RWPE1 (cell line): ENCODE results near the gene TSPAN31.
A peak's percentile ranks its signal among the peaks of the same experiment; 100 is the strongest.

ENCODE experiments used
- CTCF ChIA-PET: fragments of 350-600 bp; sonication (Branson Sonifier 250); formaldehyde crosslinking; extraction: SDS; loops from one replicate; lab custom pipeline; 2021; lab: Yijun Ruan, JAX
- POLR2A ChIA-PET: fragments of 400-600 bp; formaldehyde crosslinking; extraction: SDS; loops from one replicate; lab custom pipeline; 2020; ENCODE audit warnings: antibody characterized with exemption; ENCODE audit not compliant: low non-redundant PET; lab: Yijun Ruan, JAX
- DNase-seq: peaks from one replicate; pipeline ENCODE4 v3.0.0; 2012; ENCODE audit warnings: low spot score
- H3K27ac ChIP-seq: fragments of 450-650 bp; 2 replicates; pipeline ENCODE4 v1.5.1; 2017
- TF ChIP-seq, protein P1 (sequence below): fragments of 450-650 bp; conservative IDR thresholded peaks from 2 replicates; pipeline ENCODE4 v1.5.1; 2017; ENCODE audit warnings: low read depth, mild to moderate bottlenecking

The TSPAN31 gene

DNA sequence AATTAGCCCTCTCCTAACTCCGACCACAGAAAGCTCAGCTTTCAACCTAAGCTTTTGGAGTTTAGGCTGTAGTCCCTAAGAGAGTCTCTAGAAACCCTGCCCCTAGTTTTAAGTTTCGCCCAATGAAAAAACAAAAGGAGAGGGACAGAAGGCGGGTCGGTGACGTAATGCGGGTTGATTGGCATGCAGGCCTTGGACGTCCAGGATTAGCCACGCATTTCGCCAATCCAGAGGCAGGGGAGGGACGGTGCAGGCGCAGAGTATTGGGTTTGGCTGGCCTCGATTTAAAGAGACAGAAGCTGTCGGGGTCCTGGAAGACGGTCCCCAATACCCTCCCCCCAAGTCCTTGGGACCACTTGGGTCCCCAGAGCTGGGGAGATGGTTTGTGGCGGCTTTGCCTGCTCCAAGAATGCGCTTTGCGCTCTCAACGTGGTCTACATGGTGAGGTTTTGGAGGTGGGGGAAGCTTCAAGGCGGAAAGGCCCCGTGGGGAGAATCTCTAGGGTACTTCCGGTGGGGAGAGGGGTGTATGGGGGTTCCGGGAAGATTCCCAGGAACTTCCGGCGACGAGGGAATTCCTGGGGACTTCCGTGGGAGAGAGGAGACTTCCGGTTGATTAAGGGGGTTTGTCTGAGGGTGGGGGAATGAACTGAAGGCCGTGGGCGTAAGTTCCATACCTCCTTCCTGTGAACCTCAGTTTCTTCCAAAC is at the start of gene TSPAN31:
TSPAN31 (plus strand) TSS at position 263 of the 708 bp plus-strand sequence; CDS start at position 379, 116 bp downstream.
- peak; percentile 97 for DNase-seq
- peak within 1 kb of the TSS; percentile 92 for H3K27ac ChIP-seq
- ChIA-PET CTCF (interaction anchor here (0.5 to 2.5 kb wide), 3 partner anchors 19 to 111 kb away, joined by 3 to 14 read pairs (median 3); no protein-coding TSS in a partner anchor), POLR2A (interaction anchor here (0.5 to 0.7 kb wide), 3 partner anchors 88 to 227 kb away, joined by 5 read pairs; no protein-coding TSS in a partner anchor)
- TF ChIP-seq, protein P1, sequence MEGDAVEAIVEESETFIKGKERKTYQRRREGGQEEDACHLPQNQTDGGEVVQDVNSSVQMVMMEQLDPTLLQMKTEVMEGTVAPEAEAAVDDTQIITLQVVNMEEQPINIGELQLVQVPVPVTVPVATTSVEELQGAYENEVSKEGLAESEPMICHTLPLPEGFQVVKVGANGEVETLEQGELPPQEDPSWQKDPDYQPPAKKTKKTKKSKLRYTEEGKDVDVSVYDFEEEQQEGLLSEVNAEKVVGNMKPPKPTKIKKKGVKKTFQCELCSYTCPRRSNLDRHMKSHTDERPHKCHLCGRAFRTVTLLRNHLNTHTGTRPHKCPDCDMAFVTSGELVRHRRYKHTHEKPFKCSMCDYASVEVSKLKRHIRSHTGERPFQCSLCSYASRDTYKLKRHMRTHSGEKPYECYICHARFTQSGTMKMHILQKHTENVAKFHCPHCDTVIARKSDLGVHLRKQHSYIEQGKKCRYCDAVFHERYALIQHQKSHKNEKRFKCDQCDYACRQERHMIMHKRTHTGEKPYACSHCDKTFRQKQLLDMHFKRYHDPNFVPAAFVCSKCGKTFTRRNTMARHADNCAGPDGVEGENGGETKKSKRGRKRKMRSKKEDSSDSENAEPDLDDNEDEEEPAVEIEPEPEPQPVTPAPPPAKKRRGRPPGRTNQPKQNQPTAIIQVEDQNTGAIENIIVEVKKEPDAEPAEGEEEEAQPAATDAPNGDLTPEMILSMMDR: no peak

GRCh38 chr12:57695770-57696432 is 48.9 kb upstream of the TSPAN31 start:
- CTCF ChIA-PET: no interaction called here
- POLR2A ChIA-PET: no interaction called here

GRCh38 chr12:57697076-57697475 is 47.8 kb upstream of the TSPAN31 start:
- ChIA-PET CTCF (no interaction called here), POLR2A (no interaction called here)
- no peak overlapping the region for H3K27ac ChIP-seq
- TF ChIP-seq, protein P1: no peak
- no peak for DNase-seq

More at GRCh38 chr12:57695770-57696432, 48.9 kb upstream of the TSPAN31 start:
- no peak for DNase-seq
- TF ChIP-seq, protein P1: no peak
- no peak overlapping the region for H3K27ac ChIP-seq

DNA sequence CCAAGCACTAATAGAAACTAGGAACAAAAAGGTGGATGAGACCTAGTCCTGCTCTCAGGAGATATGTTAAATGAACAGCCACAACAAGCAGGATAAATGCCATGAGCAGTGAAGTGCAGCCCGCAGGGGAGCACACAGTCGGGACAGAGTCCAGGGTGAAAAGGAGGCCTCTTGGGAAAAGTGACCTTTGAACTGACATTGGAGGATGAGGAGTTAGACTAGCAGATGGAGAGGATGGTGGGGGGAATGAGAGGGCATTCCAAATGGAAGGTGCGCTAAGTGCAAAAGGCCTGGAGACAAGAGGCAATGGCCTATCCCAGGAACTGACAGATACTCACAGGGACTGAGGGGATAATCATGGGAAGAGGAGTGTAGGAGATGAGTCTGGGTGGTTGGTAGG is 46.4 kb upstream of the TSPAN31 start:
- POLR2A ChIA-PET: no interaction called here
- CTCF ChIA-PET: no interaction called here

DNA sequence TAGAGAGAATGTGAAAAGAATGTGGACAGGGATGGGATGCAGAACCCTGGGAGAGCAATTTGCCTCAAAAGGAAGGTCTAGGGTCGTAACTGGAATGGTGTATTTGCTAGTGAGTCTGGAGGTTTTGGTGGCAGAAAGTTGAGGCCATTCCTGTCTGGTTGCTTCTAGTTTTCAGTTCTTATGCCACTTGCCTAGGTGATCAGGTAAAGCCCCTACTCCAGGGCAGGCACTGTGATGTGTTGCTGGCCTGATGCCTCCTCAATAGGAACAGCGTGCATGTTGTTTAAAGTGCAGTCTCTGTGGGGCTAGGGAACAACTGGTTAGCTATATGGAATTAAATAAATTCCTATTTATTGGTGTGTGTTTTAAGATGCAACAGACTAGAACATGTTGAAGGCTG is 44.5 kb upstream of the TSPAN31 start:
- ChIA-PET POLR2A (no interaction called here), CTCF (interaction anchor here (0.7 kb wide), 1 partner anchor 616 kb away, joined by 4 read pairs; no protein-coding TSS in a partner anchor)
- DNase-seq: no peak
- no peak overlapping the region for H3K27ac ChIP-seq
- TF ChIP-seq, protein P1: no peak

More for the DNA sequence above, 46.4 kb upstream of the TSPAN31 start:
- TF ChIP-seq, protein P1: no peak
- no peak for DNase-seq
- H3K27ac ChIP-seq: no peak overlapping the region

DNA sequence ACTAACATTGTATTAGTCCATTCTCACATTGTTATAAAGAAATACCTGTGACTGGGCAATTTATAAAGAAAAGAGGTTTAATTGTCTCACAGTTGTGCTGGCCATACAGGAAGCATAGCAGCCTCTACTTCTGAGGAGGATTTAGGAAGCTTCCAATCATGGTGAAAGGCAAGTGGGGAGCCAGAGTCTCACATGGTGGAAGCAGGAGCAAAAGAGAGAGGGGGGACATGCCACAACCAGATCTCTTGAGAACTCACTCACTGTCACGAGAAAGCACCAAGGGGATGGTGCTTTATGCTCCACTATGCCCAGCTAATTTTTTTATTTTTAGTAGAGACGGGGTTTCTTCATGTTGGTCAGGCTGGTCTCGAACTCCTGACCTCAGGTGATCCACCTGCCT is 37.6 kb upstream of the TSPAN31 start:
- TF ChIP-seq, protein P1: no peak
- H3K27ac ChIP-seq: no peak overlapping the region
- ChIA-PET CTCF (interaction anchor here (0.6 to 0.8 kb wide), 2 partner anchors 19 to 115 kb away, joined by 3 read pairs; no protein-coding TSS in a partner anchor), POLR2A (no interaction called here)
- no peak for DNase-seq
